Neuronal stem cell (in vitro differentiated cells): ENCODE data around the gene SORCS2.

Source experiments
- DNase-seq: peaks from one replicate; pipeline ENCODE4 v3.0.0-alpha.2; 2013; ENCODE audit warnings: low spot score
- H2AFZ ChIP-seq: one replicate; pipeline ENCODE4 v1.6.1; 2013; ENCODE audit warnings: mild to moderate bottlenecking, low read length, inconsistent platforms
- H2AK5ac ChIP-seq: 2 replicates; pipeline ENCODE4 v1.6.1; 2013; ENCODE audit warnings: low read depth, mild to moderate bottlenecking, inconsistent platforms, low read length, moderate library complexity, mixed read lengths
- H2BK120ac ChIP-seq: 2 replicates; pipeline ENCODE4 v1.6.1; 2013; ENCODE audit warnings: low read depth, mild to moderate bottlenecking, inconsistent platforms, low read length, moderate library complexity, mixed read lengths
- H2BK12ac ChIP-seq: one replicate; pipeline ENCODE4 v1.6.1; 2013; ENCODE audit warnings: low read length, inconsistent platforms
- H2BK15ac ChIP-seq: 2 replicates; pipeline ENCODE4 v1.6.1; 2013; ENCODE audit warnings: mild to moderate bottlenecking, low read length, inconsistent platforms, mixed read lengths
- H2BK5ac ChIP-seq: one replicate; pipeline ENCODE4 v1.6.1; 2013; ENCODE audit warnings: inconsistent platforms, mild to moderate bottlenecking, low read length, moderate library complexity
- H3K14ac ChIP-seq: one replicate; pipeline ENCODE4 v1.6.1; 2013; ENCODE audit warnings: low read length, inconsistent platforms
- H3K18ac ChIP-seq: 2 replicates; pipeline ENCODE4 v1.6.1; 2013; ENCODE audit warnings: low read length, inconsistent platforms
- H3K23ac ChIP-seq: 2 replicates; pipeline ENCODE4 v1.6.1; 2013; ENCODE audit warnings: low read depth, mild to moderate bottlenecking, mixed read lengths, low read length, inconsistent platforms; ENCODE audit not compliant: poor library complexity
- H3K27ac ChIP-seq: replicated peaks from 3 replicates; pipeline ENCODE4 v1.5.1; 2013; ENCODE audit warnings: low read length, inconsistent platforms
- H3K27me3 ChIP-seq, 3 experiments: 2 replicates each; pipeline ENCODE4 v1.6.1; 2013; ENCODE audit warnings: low read length in 3 of 3, mild to moderate bottlenecking in 2 of 3, inconsistent platforms in 1 of 3, low read depth in 1 of 3, mixed read lengths in 1 of 3, moderate library complexity in 1 of 3; ENCODE audit not compliant: control insufficient read depth in 3 of 3, insufficient read depth in 3 of 3
- H3K36me3 ChIP-seq, 2 donors: replicated peaks in 1 of 2; 2 replicates each; pipeline ENCODE4 v1.6.1; 2013; ENCODE audit warnings: low read length in 2 of 2; ENCODE audit not compliant: control insufficient read depth in 2 of 2, insufficient read depth in 2 of 2
- H3K4ac ChIP-seq: 2 replicates; pipeline ENCODE4 v1.6.1; 2013; ENCODE audit warnings: inconsistent platforms, mild to moderate bottlenecking, low read length, moderate library complexity
- H3K4me1 ChIP-seq, 2 donors: 1 replicate in 1 of 2; 2 replicates in 1 of 2; pipeline ENCODE4 v1.6.1; 2013; ENCODE audit warnings: low read length in 2 of 2, low read depth in 1 of 2; ENCODE audit not compliant: control insufficient read depth in 2 of 2, insufficient read depth in 1 of 2
- H3K4me2 ChIP-seq: one replicate; pipeline ENCODE4 v1.6.1; 2013; ENCODE audit warnings: mild to moderate bottlenecking, low read length, inconsistent platforms; ENCODE audit not compliant: insufficient read depth, poor library complexity, severe bottlenecking
- H3K4me3 ChIP-seq, 2 donors: 2 replicates each; pipeline ENCODE4 v1.5.1; 2013; ENCODE audit warnings: low read length in 2 of 2, mild to moderate bottlenecking in 2 of 2, inconsistent platforms in 1 of 2, moderate library complexity in 1 of 2
- H3K79me1 ChIP-seq: one replicate; pipeline ENCODE4 v1.6.1; 2013; ENCODE audit warnings: low read depth, mild to moderate bottlenecking, inconsistent platforms, low read length, moderate library complexity
- H3K9ac ChIP-seq: one replicate; pipeline ENCODE4 v1.6.1; 2013; ENCODE audit warnings: mild to moderate bottlenecking, low read depth, low read length, inconsistent platforms; ENCODE audit not compliant: poor library complexity
- H3K9me3 ChIP-seq, 2 donors: replicated peaks in 1 of 2; 2 replicates each; pipeline versions ENCODE3 to v1.6.1; 2013; ENCODE audit warnings: low read length in 2 of 2, mild to moderate bottlenecking in 2 of 2, inconsistent platforms in 1 of 2, low read depth in 1 of 2, mixed read lengths in 1 of 2, moderate library complexity in 1 of 2; ENCODE audit not compliant: control insufficient read depth in 2 of 2, insufficient read depth in 1 of 2
- H4K8ac ChIP-seq: one replicate; pipeline ENCODE4 v1.6.1; 2013; ENCODE audit warnings: low read depth, mild to moderate bottlenecking, inconsistent platforms, low read length, moderate library complexity
- H4K91ac ChIP-seq: one replicate; pipeline ENCODE4 v1.6.1; 2013; ENCODE audit warnings: low read length, low read depth, mild to moderate bottlenecking, inconsistent platforms; ENCODE audit not compliant: poor library complexity
- WGBS, 2 donors: extraction: QIAGEN DNeasy Blood & Tissue Kit; methylation state at CpG; one replicate each; pipeline ENCODE4 v1.1.7; 2013; ENCODE audit warnings: missing lambda C conversion rate in 2 of 2, mixed read lengths in 1 of 2; ENCODE audit not compliant: insufficient read length in 2 of 2, insufficient replicate concordance in 1 of 2; ENCODE audit errors: extremely low coverage in 2 of 2; 5-methylcytosine and 5-hydroxymethylcytosine counted together

The SORCS2 gene

GRCh38 chr4:7663075-7663541 is 470.8 kb downstream of the SORCS2 start:
- no peak overlapping the region for H2AFZ ChIP-seq
- no peak overlapping the region for H3K4ac ChIP-seq
- no peak overlapping the region for H4K8ac ChIP-seq
- no peak overlapping the region for H3K14ac ChIP-seq
- no peak overlapping the region for H2BK120ac ChIP-seq
- no peak for DNase-seq
- no peaks in the 10 kb centered on the region for H3K36me3 ChIP-seq
- H3K4me3 ChIP-seq, result no peak overlapping the region
- WGBS, 2 donors, result no CpG with 5 or more reads among the region's 2 CpGs
- no peak overlapping the region for H3K4me2 ChIP-seq
- no peak overlapping the region for H3K27ac ChIP-seq
- H3K23ac ChIP-seq, result no peak overlapping the region
- H2AK5ac ChIP-seq, result no peak overlapping the region
- no peak overlapping the region for H2BK5ac ChIP-seq
- H2BK15ac ChIP-seq, result no peak overlapping the region
- H3K4me1 ChIP-seq, result peaks cover 0 to 9% of the 10 kb centered on the region in 2 donors
- no peak overlapping the region for H4K91ac ChIP-seq
- peaks cover 1% of the 10 kb centered on the region for H3K79me1 ChIP-seq
- H2BK12ac ChIP-seq, result no peak overlapping the region
- peaks cover 0 to 9% (median 0%) of the 10 kb centered on the region in 3 experiments for H3K27me3 ChIP-seq
- peak overlapping the region; percentile 51 for H3K18ac ChIP-seq
- H3K9me3 ChIP-seq, result no peaks in the 10 kb centered on the region
- no peak overlapping the region for H3K9ac ChIP-seq

DNA sequence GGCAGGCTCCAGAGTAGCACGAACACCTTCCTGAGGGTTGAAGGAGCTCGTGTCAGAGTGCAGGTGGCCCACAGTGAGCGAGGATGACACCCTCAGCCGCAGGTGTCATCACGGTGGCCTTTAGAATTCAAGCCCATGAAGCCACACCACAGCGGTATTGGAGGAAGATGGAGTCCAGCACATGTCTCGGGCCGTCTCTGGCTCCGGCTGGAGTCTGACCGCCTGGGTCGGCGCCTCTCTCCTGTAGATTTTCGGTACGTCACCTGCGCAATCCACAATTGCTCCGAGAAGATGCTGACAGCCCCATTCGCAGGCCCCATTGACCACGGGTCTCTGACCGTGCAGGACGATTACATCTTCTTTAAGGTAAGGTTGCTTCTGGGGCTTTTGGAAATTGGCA is 471.8 kb downstream of the SORCS2 start:
- peaks cover 0 to 7% of the 10 kb centered on the region in 2 donors for H3K4me1 ChIP-seq
- no peaks in the 10 kb centered on the region for H3K36me3 ChIP-seq
- H3K23ac ChIP-seq, result no peak overlapping the region
- H3K18ac ChIP-seq, result no peak overlapping the region
- H2BK15ac ChIP-seq, result no peak overlapping the region
- no peak overlapping the region for H4K8ac ChIP-seq
- WGBS, 2 donors, result no CpG with 5 or more reads among the region's 20 CpGs
- no peak overlapping the region for H3K9ac ChIP-seq
- H2BK120ac ChIP-seq, result no peak overlapping the region
- no peak overlapping the region for H3K4ac ChIP-seq
- H3K27me3 ChIP-seq, result peaks cover 0 to 9% (median 0%) of the 10 kb centered on the region in 3 experiments
- H2AK5ac ChIP-seq, result no peak overlapping the region
- H2BK5ac ChIP-seq, result no peak overlapping the region
- peaks cover 1% of the 10 kb centered on the region for H3K79me1 ChIP-seq
- H3K14ac ChIP-seq, result no peak overlapping the region
- DNase-seq, result no peak
- H3K9me3 ChIP-seq, result no peaks in the 10 kb centered on the region
- H4K91ac ChIP-seq, result no peak overlapping the region
- H2BK12ac ChIP-seq, result peak overlapping the region; percentile 32
- no peak overlapping the region for H3K4me3 ChIP-seq
- H3K4me2 ChIP-seq, result no peak overlapping the region
- H3K27ac ChIP-seq, result no peak overlapping the region
- no peak overlapping the region for H2AFZ ChIP-seq

GRCh38 chr4:7665321-7665720 is 473.0 kb downstream of the SORCS2 start:
- H3K9ac ChIP-seq, result no peak overlapping the region
- H3K36me3 ChIP-seq, result no peaks in the 10 kb centered on the region
- H2BK12ac ChIP-seq, result no peak overlapping the region
- H3K4ac ChIP-seq, result no peak overlapping the region
- peak overlapping the region; percentile 45 for H2BK15ac ChIP-seq
- H3K4me1 ChIP-seq, result peaks cover 0 to 7% of the 10 kb centered on the region in 2 donors
- H3K4me2 ChIP-seq, result no peak overlapping the region
- no peaks in the 10 kb centered on the region for H3K9me3 ChIP-seq
- no peak overlapping the region for H3K23ac ChIP-seq
- no peak for DNase-seq
- no peak overlapping the region for H4K91ac ChIP-seq
- no CpG with 5 or more reads among the region's 3 CpGs for WGBS, 2 donors
- no peak overlapping the region for H2AFZ ChIP-seq
- peak overlapping the region; percentile 49 for H2AK5ac ChIP-seq
- H2BK5ac ChIP-seq, result peak overlapping the region; percentile 19
- H3K27me3 ChIP-seq, result peaks cover 0 to 9% (median 0%) of the 10 kb centered on the region in 3 experiments
- peaks cover 1% of the 10 kb centered on the region for H3K79me1 ChIP-seq
- no peak overlapping the region for H3K18ac ChIP-seq
- H4K8ac ChIP-seq, result no peak overlapping the region
- H3K27ac ChIP-seq, result no peak overlapping the region
- H3K14ac ChIP-seq, result no peak overlapping the region
- no peak overlapping the region for H3K4me3 ChIP-seq
- H2BK120ac ChIP-seq, result no peak overlapping the region

DNA sequence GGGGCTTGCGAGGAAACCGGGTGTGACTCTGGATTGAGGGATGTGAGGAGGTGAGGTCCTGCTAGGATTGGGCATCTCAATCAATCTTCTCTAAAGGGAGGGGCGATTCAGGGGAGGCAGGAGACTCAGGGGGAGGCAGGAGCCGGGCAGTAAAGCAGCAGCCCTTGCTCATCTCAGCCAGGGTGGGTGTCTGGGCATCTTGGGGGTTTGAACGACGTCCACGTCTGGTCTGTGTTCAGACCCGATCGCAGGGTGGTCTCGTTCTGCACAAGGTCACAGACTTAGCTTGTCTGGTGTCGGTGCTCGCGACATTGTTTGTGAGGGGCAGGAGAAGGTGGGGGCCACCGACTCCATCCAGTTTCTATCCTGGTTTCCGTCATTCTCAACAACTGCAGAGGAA is 473.7 kb downstream of the SORCS2 start:
- Histone ChIP-seq H3K79me1 (peaks cover 1% of the 10 kb centered on the region), H2BK12ac (no peak overlapping the region), H3K4me2 (no peak overlapping the region), H3K4ac (no peak overlapping the region), H3K9me3 (peaks cover 0 to 3% of the 10 kb centered on the region in 2 donors), H3K4me1 (peaks cover 0 to 7% of the 10 kb centered on the region in 2 donors), H2AK5ac (peak overlapping the region; percentile 64), H4K8ac (peak overlapping the region; percentile 19), H3K27ac (no peak overlapping the region), H4K91ac (no peak overlapping the region), H3K14ac (peak overlapping the region; percentile 91), H2BK5ac (peak overlapping the region; percentile 19), H3K27me3 (peaks cover 0 to 7% (median 0%) of the 10 kb centered on the region in 3 experiments), H3K36me3 (no peaks in the 10 kb centered on the region), H2BK120ac (peak overlapping the region; percentile 40), H3K23ac (no peak overlapping the region), H3K4me3 (no peak overlapping the region), H3K9ac (no peak overlapping the region), H2AFZ (no peak overlapping the region), H2BK15ac (no peak overlapping the region), H3K18ac (peak overlapping the region; percentile 83)
- no peak for DNase-seq
- no CpG with 5 or more reads among the region's 15 CpGs for WGBS, 2 donors
